GM18511 (cell line): ENCODE results near the gene GPHN.

Source experiments
- ATAC-seq: cut with Tn5 transposase; IDR thresholded peaks from one replicate; pipeline ENCODE4 v1.9.1; 2021; ENCODE audit warnings: mild to moderate bottlenecking, moderate library complexity; ENCODE audit not compliant: unreplicated experiment

The GPHN gene

DNA sequence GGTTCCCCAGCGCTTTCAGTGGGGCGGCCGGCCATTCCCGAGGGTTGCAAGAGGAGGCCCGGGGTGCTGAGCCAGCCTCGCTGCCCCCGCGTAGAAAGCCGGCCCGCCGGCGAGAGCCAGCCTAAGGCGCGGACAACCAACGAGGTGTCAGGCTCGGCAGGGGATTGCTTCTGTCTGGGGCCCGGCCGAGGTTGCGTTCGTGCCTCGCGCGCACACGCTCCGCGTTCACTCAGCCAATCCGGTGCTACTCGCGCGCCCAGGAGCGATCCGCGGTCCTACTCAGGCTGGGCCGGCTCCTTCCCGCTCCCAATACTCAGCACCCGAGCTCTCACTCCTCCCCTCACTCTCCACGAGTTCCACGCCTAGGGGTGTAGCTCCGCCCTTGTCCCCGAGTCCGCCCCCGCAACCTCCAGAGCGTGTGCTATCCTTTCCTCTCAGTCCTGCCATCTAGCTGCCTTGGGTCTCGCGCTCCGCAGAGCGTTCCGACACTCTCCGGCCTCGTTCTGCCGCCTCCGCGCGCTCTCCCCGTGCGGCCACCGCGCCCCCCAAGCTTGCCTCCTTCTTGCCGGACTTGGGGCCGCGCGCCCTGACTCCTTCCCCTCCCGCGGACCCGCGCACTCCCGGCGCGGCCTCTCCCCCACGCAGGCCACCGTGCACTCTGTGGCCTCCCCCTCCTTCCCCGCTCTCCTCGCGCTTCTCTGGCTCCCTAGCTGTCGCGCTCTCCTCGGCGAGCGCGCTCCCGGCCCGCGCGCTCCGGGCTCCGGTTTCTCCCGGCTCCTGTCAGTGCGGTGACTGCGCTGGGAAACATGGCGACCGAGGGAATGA, at the start of gene GPHN:
TSS of gene GPHN (plus strand) at position 426 of the 825 bp plus-strand sequence.
- ATAC-seq = peak; percentile 87

GRCh38 chr14:66459603-66460002, 48.3 kb upstream of the GPHN start:
- no peak for ATAC-seq

GRCh38 chr14:66464261-66464660, 43.7 kb upstream of the GPHN start:
- ATAC-seq = no peak

GRCh38 chr14:66468778-66469367, 39.1 kb upstream of the GPHN start:
- no peak for ATAC-seq

- no peak for ATAC-seq
Observed at GRCh38 chr14:66471584-66471983, 36.4 kb upstream of the GPHN start.

DNA sequence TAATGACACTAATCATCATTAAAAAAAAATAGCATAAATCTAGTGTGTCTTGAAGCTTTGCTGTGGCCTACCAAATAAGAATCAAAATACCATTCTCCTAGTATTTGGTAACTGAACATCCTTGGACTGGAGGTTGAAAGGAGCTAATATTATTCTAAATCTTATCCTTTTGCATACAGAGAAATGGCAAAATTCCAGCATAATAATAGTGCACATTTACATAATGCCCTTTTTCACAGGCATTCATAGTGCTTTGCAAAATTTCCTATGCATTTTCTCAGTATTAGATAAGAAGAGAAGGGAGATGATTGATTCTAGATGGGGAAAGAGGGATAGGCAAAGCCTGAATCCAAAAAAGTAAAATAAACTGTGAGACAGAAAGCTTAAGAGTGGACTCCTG, 35.7 kb upstream of the GPHN start:
- no peak for ATAC-seq

DNA sequence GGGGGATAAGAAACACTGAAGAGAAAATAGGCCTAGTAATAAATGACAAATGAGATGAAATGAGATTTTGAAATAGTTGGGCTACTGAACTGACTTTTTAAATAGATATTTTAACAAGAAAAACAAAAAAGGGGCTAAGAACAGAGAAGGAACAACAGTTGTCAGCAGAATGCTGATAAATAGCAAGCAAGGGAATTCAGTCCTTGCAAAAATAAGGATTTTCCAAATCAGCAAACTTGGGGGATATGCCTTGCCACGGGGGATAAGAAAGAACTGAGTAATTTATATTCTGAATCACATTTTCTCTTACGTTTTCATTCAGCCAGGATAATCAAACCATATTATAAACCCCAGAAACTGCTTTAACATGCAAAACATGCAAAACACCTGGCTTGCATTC, 34.7 kb upstream of the GPHN start:
- ATAC-seq = no peak

DNA sequence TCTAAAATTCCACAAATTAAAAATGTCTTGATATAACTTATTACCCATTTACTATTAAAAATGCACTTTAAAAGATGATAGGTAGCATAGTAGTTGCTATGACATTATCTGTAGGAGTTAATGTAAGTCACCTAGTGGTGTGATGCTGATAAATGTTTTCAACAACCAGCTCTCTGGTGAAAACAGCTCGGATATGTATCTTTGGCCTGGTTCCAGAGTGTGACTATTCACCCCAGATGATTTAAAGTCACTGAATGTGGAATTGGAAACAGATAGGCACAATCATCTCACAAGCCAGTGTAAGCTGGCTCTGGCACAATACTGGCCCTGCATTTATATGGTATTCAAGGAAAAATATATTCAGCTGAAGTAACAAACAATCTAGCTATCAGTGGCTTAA, 31.0 kb upstream of the GPHN start:
- ATAC-seq = no peak

GRCh38 chr14:66477567-66477966, 30.4 kb upstream of the GPHN start:
- no peak for ATAC-seq

- ATAC-seq = no peak
Observed at GRCh38 chr14:66482873-66483272, 25.1 kb upstream of the GPHN start.

- ATAC-seq = no peak
Observed at GRCh38 chr14:66483322-66483721, 24.6 kb upstream of the GPHN start.

- no peak for ATAC-seq
Observed at GRCh38 chr14:66485029-66485428, 22.9 kb upstream of the GPHN start.

DNA sequence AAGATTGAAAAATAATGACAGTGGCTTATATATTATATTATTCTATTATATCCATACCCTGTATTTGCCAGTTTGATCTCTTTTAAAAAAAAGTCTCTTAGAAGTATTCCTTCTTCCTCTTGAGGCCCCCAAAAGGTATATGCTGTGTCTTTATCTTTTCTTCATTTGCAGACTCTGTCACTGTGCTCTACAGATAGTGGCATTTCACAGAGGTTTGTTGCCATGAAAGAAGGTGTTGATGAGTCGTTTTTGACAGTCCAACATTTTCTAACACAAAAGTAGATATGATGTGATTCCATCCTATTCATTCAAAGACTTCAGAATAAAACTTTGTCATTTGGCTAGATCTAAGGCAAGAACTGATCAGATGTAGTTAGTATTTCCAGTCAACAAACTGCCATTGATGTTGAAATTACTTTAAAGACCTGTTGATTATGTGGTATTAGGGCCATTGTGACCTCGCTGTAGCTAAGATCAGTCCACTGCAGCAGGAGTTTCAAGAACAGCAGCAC, 22.0 kb upstream of the GPHN start, which contains the start of gene CCDC196:
TSS of gene CCDC196 (plus strand) at position 462 of the 512 bp plus-strand sequence. CDS start 132 bp downstream, outside the sequence.
- no peak for ATAC-seq

GRCh38 chr14:66487164-66487563, 20.8 kb upstream of the GPHN start:
- no peak for ATAC-seq

GRCh38 chr14:66490143-66491111, 17.5 kb upstream of the GPHN start:
- no peak for ATAC-seq

DNA sequence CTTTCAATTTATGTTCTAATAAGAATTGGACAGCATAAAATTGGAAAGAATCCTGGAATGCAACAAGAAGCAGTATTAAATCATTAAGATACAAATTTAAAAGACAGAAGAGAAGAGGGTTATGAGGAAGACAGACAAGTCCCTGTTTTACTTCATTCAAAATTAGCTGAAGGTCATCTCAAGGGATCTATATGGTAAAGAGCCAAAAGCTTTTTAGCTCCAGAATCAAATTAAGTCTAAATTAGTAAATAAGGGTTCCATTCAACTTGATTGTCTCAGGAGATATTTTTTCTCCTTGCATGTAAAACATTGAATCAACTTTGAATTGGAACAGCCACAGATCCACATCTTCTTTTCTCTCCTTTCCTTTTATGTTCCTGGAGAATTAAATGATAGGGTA, 14.2 kb upstream of the GPHN start:
- ATAC-seq = no peak

DNA sequence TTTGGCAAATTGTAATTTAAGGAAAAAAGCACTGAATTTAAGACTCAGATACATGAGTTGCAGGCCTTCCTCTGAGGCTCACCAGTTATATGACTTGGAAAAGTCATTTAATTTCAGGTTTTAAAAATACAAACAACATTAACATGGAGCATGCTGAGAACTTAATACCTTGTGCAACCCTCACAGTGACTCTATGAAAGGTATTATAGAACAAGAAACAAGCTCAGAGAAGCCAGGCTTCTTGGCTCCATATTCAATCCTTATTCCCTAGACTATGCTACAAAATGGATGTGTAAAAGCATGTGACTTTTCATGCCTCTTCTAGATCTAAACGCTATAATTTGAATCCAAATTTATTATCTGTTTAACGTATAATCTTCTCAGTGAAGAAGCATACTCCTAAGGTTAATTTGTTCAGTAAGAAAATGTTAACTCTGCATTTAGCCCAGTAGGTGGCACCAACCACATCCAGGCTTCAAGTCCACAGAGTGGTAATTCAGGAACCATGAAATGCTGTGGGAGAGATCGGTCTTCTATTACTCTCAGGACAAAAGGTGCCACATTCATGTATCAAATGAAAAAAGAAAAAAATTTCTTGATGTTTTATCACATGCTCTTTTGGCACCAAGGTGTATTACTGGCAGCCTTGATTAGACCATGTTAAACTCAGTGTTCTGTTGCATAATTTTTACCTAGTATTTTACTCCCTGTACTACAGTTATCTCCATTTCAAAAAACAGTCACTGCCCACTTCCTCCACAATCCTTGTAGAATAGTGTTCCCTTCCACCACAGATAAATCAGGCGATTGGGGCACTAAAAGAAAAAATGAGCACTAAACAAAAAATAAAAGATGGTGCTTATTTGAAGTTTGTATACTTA, 12.5 kb upstream of the GPHN start:
- ATAC-seq = peak; percentile 81

GRCh38 chr14:66496188-66496807, 11.6 kb upstream of the GPHN start:
- ATAC-seq = no peak

DNA sequence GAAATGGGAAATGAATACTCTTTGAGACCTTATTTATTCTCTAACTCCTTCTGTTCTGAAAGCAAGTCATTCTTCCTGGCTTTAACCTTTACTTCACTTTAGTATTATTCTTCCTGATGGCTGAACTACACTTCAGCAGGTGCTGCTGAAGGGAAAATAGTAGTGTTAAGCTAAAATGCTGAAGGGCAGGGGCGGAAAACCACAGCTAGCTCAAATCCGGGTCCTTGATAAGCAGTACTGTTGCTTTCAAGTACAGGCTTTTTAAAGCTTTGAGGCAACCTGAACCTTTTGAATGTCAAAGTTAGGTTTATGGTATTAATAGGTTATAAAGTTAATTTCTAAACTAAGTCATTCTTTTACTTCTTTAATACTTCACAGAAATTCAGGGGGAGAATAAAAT, 11.0 kb upstream of the GPHN start:
- no peak for ATAC-seq

GRCh38 chr14:66498311-66498710, 9.6 kb upstream of the GPHN start:
- no peak for ATAC-seq
